Measurements from ENCODE around the gene APOM.

GRCh38 chr6:31690231-31691077 is 34.8 kb downstream of the APOM start:
- TF ChIP-seq FOXM1 (IDR thresholded peaks at IDR 0.05; ENCODE audit: borderline replicate concordance), result no peak
- TF ChIP-seq ZNF384 (IDR thresholded peaks at IDR 0.05), result no peak
